ENCODE data around the gene UBE2I.
"Not testable (repeated sequence)": the region's sequence is repeated elsewhere in the genome, so short reads cannot be mapped to it uniquely, and the experiment has no call there.

UBE2I gene

DNA sequence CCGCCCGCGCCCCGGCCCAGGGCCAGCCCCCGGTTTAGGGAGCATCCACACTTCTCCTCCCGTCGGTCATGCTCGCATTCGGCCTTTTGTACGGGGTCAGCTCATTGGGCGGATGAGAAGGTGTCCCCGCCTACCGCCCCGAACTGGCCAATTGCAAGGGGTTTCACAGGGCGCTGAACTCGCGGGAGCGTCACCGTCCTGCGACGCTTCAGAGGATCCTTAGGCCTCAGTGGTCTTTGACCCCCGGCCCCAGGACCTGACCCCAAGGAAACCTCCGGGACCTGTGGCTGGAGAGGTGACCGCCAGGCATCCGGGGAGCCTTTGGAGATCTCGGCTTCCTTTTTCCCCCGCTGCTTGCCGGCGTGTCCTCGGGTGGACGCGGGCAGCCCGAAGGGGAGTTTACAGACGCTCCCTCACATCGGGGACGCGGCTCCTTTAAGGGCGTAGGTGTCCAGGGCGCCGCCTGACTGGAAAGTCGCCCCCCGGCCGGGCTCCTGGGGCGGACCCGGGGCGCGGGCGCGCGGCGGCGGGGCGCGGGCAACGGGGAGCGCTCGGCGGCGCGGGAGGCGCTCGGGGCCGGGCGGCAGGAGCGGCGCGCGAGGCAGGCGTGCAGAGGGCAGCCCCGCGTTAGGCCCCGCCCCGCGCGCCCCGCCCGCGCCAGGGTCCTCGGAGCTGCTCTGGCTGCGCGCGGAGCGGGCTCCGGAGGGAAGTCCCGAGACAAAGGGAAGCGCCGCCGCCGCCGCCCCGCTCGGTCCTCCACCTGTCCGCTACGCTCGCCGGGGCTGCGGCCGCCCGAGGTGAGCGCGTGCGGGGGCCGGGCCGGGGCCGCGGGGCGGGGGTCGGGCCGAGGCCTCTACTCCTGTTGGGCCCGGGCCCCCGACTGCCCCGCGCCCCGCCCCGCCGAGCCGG is at the start of gene UBE2I:
Gene UBE2I, plus strand, starts transcription at position 660 of the 909 bp plus-strand sequence. CDS start 4,395 bp downstream, outside the sequence.
- DNase-seq = peak; percentile 97 to 98

DNA sequence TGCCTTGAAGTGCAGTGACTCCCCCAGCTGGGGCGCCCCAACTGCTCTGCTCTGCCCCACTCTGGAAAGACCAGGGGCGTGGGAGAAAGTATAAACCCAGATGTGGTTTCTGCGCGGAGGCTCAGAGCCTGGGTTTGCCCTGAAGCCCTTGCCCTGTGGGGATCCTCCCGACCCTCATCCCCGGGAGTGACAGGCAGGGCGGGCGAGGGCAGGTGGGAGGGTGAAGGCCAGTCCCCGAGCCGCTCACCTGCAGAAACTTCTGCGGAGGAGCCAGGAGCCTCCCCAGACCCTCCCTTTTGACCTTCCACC is 49.7 kb upstream of the UBE2I start:
- no peak for DNase-seq

DNA sequence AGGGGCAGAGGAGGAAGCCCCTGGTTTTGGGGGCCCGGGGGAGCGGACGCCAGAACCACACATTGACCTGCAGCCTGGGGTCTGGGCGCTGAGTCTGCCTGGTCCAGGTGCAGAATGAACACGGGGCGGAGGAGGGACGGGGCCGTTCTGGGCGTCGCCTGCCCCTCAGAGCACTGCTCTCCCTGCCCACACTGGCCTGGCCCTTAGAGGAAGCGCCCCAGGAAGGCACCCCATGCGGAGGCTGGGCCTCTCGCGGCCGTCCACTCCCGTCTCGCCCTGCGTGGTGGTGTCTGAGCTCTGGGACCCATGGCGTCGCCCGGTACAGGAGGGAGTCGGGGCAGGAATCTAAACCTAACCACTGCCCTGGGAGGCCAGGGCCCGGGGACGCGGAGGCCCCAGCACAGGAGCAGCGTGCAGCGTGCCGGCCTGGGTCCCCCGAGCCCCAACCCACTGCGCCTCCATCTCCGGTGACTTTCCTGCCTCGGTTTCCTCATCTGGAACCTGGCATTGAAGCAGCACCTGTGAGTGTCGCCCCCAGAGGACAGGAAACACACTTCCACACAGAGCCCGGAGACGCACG is 49.2 kb upstream of the UBE2I start:
- DNase-seq = no peak

DNA sequence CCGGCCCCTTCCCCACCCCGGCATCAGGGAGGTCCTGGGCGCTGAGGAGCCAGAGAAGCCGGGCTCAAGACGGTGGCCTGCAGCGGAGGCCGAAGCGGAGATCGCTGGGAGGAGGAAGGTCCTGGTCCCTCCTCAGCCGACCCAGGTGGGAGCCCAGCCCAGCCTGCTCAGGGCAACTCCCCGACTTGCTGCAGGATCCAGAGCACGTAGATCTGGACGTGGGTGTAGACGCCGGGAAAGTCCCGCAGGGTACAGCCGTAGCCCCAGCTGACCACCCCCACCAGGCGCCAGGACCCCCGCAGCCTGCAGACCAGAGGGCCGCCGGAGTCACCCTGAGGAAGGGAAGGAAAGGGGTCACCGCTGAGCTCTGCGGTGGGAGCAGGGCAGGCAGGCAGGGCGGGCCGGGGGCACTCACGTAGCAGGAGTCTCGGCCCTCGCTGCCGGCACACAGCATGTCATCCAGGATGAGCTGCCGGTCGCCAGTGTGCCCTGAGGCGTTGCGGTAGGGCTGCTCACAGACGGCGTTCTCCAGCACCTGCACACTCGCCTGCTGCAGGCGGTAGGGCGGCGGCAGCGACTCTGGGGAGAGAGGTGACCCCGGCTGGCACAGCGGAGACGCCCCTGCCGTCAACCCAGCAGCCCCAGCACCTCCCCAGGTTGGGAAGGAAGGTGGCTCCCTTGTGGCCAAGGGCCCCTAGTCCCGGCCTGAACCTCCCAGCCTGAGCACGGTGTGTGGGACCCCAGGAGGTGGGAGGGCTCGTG is 48.1 kb upstream of the UBE2I start:
- peak in 1 of 2 experiments; percentile 12 for DNase-seq

DNA sequence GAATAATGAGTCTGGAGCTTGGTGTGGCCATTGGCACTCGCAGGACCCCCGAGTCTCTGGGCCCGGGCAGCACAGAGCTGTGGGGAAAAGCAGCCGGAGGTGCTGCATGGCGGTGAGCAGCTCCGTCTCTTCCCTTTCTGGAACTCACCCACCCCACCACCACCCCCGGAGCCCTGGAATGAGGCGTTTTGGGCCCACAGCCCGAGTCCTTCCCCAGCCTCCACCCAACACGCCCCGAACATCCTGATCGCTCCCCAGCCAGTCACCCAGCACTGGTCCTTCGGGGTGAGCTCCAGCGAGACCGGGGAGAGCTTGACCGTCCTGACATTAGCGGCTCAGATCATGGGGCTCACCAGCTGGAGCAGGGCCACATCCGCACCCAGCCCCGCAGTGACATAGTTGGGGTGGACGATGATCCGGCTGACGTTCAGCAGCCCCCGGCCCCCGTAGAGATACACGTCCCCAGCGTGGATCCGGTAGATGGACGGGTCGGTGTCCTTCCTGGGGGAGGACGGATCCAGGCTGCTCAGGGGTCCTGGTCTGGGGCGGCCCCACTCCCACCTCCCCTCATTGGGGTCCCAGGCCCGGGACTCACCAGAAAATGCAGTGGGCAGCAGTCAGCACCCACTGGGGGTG is 47.1 kb upstream of the UBE2I start:
- no peak for DNase-seq

DNA sequence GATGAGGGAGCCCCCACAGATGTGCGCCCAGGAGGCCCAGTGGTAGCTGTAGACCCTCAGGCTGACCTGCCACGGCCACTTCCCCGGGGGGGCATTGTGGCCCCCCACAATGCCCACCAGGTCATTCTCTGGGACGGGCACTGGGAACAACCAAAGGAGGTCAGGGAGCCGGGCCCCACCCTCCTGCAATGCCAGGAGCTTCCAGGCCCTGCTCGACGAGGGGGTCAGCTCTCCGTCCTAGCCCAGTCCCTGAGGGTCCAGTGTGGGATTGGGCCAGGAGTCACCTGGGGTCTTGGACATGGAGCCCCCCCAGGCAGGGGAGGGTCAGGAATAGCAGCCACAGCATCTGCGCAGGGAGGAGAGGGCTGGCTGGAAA is 46.6 kb upstream of the UBE2I start:
- DNase-seq = no peak

DNA sequence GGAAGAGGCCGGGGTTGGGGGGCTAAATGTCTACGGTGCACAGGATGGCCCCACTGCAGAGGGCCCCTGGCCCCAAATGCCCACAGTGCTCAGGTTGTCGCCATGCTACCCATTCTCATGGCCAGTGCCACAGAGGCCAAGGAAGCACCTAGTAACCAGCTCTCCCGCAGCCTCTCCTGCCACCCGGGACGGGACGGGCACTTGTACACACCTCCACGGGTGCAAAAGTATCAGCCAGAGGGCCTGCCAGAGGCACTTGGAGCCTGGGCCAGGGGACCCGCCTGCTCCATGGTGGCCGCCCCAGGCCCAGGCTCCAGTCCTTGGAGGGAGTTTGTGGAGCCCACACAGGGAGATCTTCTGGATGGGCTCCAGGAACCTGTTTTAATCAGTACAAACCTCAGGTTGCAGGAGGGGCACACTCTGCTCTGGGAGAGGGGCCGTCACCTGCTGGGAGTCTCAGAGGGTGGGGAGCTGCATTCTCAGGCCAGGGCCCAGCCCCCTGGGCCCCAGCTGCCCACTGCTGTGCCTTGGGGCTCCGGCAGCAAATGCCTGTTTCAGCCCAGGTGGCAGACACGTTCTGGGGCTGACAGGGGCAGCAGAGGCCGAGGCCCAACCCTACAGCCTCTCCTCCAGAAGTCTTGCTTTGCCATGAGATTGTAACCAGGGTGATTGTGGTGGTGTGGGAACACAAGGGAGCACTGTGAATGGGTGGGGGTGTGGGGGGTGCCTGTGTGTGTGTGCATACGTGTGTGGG is 45.7 kb upstream of the UBE2I start:
- no peak for DNase-seq

DNA sequence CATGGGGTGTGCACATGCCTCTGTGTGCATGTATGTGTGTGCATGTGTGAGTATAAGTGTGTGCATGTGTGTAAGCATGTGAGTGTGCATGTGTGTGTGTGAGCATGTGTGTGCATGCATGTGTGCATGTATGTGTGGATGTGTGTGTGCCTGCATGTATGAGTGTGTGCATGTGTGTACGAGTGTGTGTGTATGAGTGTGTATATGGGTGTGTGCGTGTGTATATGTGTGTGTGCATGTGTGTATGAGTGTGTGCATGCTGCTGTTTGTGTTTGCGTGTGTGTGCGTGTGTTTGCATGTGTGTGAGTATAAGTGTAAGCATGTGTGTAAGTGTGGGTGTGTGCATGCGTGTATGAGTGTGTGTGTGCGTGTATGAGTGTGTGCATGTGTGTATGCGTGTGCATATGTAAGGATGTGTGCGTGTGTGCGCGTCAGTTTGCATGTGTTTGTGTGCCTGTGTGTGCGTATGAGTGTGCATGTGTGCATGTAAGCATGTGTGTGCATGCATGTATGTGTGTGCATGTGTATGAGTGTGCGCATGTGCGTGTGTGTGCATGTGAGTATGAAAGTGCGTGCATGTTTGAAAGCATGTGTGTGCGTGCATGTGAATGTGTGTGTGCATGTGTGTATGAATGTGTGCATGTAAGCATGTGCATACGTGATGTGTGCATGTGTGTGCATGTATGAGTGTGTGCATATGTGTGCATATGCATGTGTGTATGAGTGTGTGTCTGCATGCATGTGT is 44.9 kb upstream of the UBE2I start:
- DNase-seq = no peak

DNA sequence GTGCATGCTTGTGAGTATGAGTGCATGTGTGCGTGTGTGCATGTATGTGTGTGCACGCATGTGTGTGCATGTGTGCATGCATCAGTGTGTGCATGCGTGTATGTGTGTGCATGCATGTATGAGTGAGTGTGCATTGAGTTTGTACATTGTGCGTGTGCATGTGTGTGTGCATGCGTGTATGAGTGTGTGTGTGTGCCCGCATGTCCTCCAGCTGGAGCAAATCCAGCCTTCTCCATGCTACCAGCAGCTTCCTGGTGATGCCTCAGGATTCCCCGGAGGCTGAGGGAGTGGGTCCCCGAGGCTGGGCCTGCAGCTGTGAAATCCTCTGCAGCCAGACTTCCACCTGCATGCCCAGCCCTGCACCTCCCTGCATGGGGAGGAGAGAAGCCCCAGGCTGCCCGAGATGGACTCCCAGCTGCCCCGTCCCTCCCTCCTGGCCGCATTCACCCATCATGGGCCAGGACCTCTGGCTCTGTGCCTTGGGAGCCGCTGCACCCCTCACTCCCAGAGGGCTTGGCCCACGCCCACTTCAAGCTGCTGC is 44.3 kb upstream of the UBE2I start:
- DNase-seq = no peak

DNA sequence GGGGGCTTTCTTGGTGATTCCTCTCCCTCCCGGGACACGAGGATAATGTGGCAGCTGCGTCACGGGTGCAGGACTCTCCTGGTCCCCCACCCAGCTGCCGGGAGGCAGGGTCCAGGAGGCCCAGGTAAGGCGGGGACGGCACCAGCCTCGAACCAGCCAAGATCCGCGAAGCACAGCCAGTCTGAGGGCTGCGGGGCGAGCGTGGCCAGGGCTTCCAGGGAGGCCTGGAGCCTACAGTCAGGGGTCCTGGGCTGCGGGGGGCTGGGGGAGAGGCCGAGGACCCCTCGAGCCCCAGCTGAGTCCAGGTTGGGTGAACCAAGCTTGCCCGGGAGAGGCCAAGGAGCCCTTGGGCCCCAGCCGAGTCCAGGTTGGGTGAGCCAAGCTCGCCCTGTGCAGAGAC is 43.6 kb upstream of the UBE2I start:
- no peak for DNase-seq

DNA sequence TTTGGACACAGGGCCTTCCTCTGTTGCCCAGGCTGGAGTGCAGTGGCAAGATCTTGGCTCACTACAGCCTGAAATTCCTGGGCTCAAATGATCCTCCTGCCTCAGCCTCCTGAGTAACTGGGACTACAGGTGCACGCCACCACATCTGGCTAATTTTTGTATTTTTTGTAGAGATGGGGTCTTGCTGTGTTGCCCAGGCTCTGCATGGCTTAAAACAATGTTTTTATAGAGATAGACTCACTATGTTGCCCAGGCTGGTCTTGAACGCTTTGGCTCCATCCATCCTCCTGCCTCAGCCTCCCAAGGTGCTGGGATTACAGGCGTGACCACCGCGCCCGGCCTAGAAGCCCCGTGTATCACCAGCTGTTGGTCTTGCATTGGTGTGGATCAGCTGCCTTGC is 40.0 kb upstream of the UBE2I start:
- not testable (repeated sequence) for DNase-seq

DNA sequence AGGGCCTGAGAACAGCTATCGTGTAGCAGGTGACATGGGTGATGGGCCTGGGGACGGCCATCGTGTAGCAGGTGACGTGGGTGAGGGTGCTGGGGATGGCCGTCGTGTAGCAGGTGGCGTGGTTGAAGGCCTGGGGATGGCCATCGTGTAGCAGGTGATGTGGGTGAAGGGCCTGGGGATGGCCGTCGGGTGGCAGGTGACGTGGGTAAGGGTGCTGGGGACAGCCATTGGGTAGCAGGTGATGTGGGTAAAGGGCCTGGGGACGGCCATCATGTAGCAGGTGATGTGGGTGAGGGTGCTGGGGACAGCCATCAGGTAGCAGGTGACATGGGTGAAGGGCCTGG is 38.1 kb upstream of the UBE2I start:
- no peak for DNase-seq

DNA sequence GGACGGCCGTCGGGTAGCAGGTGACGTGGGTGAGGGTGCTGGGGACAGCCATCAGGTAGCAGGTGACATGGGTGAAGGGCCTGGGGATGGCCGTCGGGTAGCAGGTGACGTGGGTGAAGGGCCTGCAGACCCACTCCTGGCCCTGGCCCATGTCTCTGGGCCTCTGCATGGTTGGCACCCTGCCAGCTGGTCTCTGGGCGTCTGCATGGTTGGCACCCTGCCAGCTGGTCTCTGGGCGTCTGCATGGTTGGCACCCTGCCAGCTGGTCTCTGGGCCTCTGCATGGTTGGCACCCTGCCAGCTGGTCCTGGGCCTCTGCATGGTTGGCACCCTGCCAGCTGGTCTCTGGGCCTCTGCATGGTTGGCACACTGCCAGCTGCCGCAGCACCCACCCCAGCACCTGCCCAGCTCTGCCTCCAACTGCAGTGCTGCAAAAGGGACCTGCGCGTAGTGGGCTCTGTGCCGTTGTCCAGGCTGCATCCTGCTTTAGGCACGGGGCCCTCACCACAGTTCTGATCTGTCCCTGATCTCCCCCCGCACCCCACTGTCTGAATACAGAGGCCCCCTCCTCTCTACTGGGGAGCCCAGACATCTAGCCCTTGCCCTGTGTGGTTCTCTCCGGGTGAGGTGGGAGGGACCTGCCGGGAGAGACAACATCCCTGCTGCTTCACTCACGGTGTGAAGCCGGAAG is 37.6 kb upstream of the UBE2I start:
- DNase-seq = not testable (repeated sequence)

DNA sequence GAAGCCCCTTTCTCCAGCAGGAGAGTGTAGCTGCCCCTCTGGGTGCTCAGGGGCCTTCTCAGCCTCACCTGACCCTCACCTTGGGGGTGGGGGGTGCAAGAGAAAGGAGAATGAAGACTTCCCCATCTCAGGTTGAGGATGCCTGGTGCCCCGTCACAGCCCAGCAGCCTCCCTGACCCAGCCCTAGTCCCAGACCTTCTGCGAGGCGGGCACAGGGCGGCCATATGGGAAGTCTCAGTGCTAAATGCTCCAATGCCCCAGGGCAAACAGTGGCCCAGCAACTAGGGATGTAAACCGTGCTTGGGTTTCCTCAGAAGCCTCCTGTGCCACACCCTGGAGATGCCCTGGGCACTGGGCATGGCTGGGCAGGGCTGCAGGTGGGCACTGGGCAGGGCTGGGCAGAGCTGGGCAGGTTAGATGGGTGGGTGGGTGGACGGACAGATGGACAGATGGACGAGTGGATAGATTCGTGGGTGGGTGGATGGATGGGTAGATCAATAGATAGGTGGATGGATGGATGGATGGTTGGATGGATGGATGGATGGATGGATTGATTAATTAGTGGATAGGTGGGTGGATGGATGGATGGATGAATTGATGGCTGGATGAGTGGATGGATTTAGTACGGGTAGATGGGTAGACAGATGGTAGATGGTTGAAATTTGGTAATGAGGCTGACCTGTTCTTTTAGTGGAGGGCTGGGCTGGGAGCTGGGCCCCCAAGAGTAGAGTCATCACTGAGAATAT is 36.8 kb upstream of the UBE2I start:
- DNase-seq = no peak

DNA sequence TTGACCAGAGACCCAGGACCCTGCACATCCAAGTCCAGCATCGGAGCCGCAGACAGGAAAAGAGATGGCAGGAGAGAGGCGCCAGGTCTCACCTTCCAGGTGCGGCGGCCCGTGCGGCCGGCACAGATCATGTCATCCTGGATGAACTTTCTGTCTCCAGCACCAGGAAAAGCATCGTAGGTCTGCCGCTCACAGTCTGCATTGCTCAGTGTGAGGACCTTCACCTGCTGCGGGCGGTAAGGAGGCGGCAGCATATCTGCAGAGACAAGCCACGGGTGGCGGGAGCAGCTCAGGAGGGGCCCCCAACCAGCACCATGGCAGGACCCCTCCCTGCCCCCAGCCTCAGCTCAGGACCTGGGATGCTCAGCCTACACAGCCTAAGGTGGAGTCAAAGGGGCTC is 35.6 kb upstream of the UBE2I start:
- DNase-seq = no peak

DNA sequence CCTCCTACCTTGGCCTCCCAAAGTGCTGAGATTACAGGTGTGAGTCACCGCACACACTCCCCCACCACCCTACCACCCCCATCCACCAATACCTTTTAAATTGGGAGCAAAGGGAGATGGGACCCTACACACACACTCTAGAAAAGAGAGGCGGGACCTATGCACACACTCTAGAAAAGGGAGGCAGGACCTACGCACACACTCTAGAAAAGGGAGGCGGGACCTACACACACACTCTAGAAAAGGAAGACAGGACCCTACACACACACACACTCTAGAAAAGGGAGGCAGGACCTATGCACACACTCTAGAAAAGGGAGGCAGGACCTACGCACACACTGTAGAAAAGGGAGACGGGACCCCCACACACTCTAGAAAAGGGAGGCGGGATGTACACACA is 34.7 kb upstream of the UBE2I start:
- DNase-seq = no peak

DNA sequence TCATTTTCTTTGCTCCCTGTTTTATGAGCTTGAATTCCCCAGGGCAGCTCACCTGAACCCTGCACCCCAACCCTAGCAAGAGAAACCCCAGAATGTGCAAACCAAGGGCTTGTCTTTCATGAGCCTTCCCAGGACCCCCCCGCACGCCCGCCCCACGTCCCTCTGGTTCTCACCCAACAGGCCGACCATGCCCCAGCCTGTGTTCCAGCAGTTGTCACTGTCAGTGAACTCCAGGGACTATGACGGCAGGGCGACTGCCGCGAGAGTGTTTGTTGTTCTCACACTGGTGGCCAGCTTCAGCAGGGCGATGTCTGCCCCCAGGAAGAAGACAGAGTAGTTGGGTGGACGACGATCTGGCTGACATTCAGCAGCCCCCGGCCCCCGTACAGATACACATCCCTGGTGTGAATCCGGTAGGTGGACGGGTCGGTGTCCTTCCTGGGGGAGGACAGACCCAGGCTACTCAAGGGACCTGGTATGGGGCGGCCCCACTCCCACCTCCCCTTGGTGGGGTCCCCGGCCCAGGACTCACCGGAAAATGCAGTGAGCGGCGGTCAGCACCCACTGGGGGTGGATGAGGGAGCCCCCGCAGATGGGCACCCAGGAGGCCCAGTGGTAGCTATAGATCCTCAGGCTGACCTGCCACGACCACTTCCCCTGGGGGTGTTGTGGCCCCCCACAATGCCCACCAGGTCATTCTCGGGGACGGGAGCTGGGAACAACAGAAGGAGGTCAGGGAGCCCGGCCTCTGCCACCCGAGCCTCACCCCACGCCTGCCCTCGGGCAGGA is 33.5 kb upstream of the UBE2I start:
- no peak for DNase-seq

DNA sequence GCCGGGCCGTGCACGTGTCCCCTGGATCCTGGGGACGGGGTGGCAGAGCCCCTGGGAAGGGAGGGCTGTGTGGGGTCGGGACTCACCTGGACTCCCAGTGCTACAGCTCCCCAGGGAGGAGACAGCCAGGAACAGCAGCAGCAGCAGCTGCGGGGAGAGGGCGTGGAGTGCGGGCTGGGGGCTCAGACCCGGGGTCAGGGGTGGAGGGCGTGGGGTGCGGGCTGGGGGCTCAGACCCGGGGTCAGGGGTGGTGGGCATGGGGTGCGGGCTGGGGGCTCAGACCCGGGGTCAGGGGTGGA is 32.9 kb upstream of the UBE2I start:
- no peak for DNase-seq

DNA sequence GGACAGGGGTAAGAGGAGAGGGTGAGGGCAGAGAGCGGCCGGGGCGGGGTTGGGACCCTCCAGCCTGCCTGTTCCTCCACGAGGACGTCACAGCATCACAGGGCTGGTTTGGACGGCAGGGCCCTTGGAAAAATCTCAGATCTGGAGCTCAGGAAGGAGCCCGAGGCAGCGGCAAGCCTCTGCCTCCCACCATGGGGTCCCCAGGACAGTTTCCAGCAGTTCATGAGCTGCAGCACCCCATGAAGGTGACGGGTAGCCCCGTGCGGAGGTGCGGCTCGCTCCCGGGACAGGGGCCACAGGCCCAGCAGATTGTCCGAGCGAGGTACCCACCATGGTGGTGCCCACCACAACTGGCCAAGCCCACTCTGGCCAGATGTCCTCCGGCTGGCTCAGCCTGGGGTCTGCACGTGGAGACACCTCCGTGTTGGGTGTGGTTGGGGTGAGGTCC is 32.3 kb upstream of the UBE2I start:
- DNase-seq = no peak
